Measurements from ENCODE around the gene PKP1.

The PKP1 gene

GRCh38 chr1:201241736-201242135, 41.6 kb upstream of the PKP1 start:
- Histone ChIP-seq H3K27me3 (ENCODE audit: control insufficient read depth in 3 of 3, insufficient read depth in 3 of 3, low read depth in 1 of 3, low read length in 3 of 3) (peaks cover 0 to 6% (median 0%) of the 10 kb centered on the region in 3 experiments), H3K36me3 (replicated peaks in 1 of 2; ENCODE audit: control insufficient read depth in 2 of 2, insufficient read depth in 2 of 2, low read length in 2 of 2) (no peaks in the 10 kb centered on the region), H3K14ac (ENCODE audit: low read length) (no peak overlapping the region), H3K4me3 (ENCODE audit: low read length in 2 of 2) (no peak overlapping the region), H3K4ac (ENCODE audit: low read length) (no peak overlapping the region), H3K18ac (ENCODE audit: low read length) (no peak overlapping the region), H3K27ac (replicated peaks; ENCODE audit: low read length) (no peak overlapping the region), H2BK12ac (ENCODE audit: low read length) (no peak overlapping the region), H3K9ac (ENCODE audit: low read depth, low read length, poor library complexity) (no peak overlapping the region), H2BK5ac (ENCODE audit: low read length) (no peak overlapping the region), H2AK5ac (ENCODE audit: low read depth, low read length) (no peak overlapping the region), H3K79me1 (ENCODE audit: low read depth, low read length) (no peaks in the 10 kb centered on the region), H3K9me3 (replicated peaks in 1 of 2; ENCODE audit: control insufficient read depth in 2 of 2, insufficient read depth in 1 of 2, low read depth in 1 of 2, low read length in 2 of 2) (no peaks in the 10 kb centered on the region), H3K23ac (ENCODE audit: low read depth, low read length, poor library complexity) (no peak overlapping the region), H2BK120ac (ENCODE audit: low read depth, low read length) (no peak overlapping the region), H3K4me1 (ENCODE audit: control insufficient read depth in 2 of 2, insufficient read depth in 1 of 2, low read depth in 1 of 2, low read length in 2 of 2) (no peaks in the 10 kb centered on the region), H4K8ac (ENCODE audit: low read depth, low read length) (no peak overlapping the region), H2AFZ (ENCODE audit: low read length) (no peak overlapping the region), H4K91ac (ENCODE audit: low read depth, low read length, poor library complexity) (no peak overlapping the region), H2BK15ac (ENCODE audit: low read length) (no peak overlapping the region), H3K4me2 (ENCODE audit: insufficient read depth, low read length, poor library complexity, severe bottlenecking) (no peak overlapping the region)
- WGBS, 2 donors (ENCODE audit: extremely low coverage in 2 of 2, insufficient read length in 2 of 2, insufficient replicate concordance in 1 of 2), result no CpG with 5 or more reads among the region's 2 CpGs
- no peak for DNase-seq (ENCODE audit: low spot score)

DNA sequence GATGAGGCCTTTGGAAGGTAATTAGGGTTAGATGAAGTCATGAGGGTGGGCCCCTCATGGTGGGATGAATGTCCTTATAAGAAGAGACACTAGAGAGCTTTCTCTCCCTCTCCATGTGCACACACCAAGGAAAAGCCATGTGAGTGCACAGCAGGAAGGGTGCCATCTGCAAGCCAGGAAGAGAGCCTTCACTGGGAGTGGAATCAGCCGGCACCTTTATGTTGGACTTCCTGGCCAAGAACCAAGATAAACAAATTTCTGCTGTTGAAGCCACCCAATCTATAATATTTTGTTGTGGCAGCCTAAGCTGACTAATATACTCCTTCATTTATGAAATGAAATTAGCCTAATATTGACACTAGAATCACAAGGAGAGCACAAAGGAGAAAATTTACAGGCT, 38.2 kb upstream of the PKP1 start:
- Histone ChIP-seq H3K4ac (ENCODE audit: low read length) (no peak overlapping the region), H2BK12ac (ENCODE audit: low read length) (no peak overlapping the region), H3K4me3 (ENCODE audit: low read length in 2 of 2) (no peak overlapping the region), H3K23ac (ENCODE audit: low read depth, low read length, poor library complexity) (no peak overlapping the region), H3K27me3 (ENCODE audit: control insufficient read depth in 3 of 3, insufficient read depth in 3 of 3, low read depth in 1 of 3, low read length in 3 of 3) (peaks cover 0 to 13% (median 0%) of the 10 kb centered on the region in 3 experiments), H2BK5ac (ENCODE audit: low read length) (no peak overlapping the region), H3K18ac (ENCODE audit: low read length) (no peak overlapping the region), H3K4me1 (ENCODE audit: control insufficient read depth in 2 of 2, insufficient read depth in 1 of 2, low read depth in 1 of 2, low read length in 2 of 2) (no peaks in the 10 kb centered on the region), H3K4me2 (ENCODE audit: insufficient read depth, low read length, poor library complexity, severe bottlenecking) (no peak overlapping the region), H2BK120ac (ENCODE audit: low read depth, low read length) (no peak overlapping the region), H3K36me3 (replicated peaks in 1 of 2; ENCODE audit: control insufficient read depth in 2 of 2, insufficient read depth in 2 of 2, low read length in 2 of 2) (no peaks in the 10 kb centered on the region), H3K9me3 (replicated peaks in 1 of 2; ENCODE audit: control insufficient read depth in 2 of 2, insufficient read depth in 1 of 2, low read depth in 1 of 2, low read length in 2 of 2) (no peaks in the 10 kb centered on the region), H3K79me1 (ENCODE audit: low read depth, low read length) (no peaks in the 10 kb centered on the region), H4K8ac (ENCODE audit: low read depth, low read length) (no peak overlapping the region), H2BK15ac (ENCODE audit: low read length) (no peak overlapping the region), H3K9ac (ENCODE audit: low read depth, low read length, poor library complexity) (no peak overlapping the region), H2AFZ (ENCODE audit: low read length) (no peak overlapping the region), H4K91ac (ENCODE audit: low read depth, low read length, poor library complexity) (no peak overlapping the region), H3K14ac (ENCODE audit: low read length) (no peak overlapping the region), H3K27ac (replicated peaks; ENCODE audit: low read length) (no peak overlapping the region), H2AK5ac (ENCODE audit: low read depth, low read length) (no peak overlapping the region)
- no CpG with 5 or more reads among the region's 1 CpG for WGBS, 2 donors (ENCODE audit: extremely low coverage in 2 of 2, insufficient read length in 2 of 2, insufficient replicate concordance in 1 of 2)
- DNase-seq (ENCODE audit: low spot score), result no peak

GRCh38 chr1:201248721-201249559, 34.4 kb upstream of the PKP1 start:
- H3K18ac ChIP-seq (ENCODE audit: low read length), result no peak overlapping the region
- no peak overlapping the region for H3K9ac ChIP-seq (ENCODE audit: low read depth, low read length, poor library complexity)
- H3K36me3 ChIP-seq (replicated peaks in 1 of 2; ENCODE audit: control insufficient read depth in 2 of 2, insufficient read depth in 2 of 2, low read length in 2 of 2), result no peaks in the 10 kb centered on the region
- no peak overlapping the region for H3K14ac ChIP-seq (ENCODE audit: low read length)
- no peak overlapping the region for H2AK5ac ChIP-seq (ENCODE audit: low read depth, low read length)
- H2BK120ac ChIP-seq (ENCODE audit: low read depth, low read length), result no peak overlapping the region
- H4K91ac ChIP-seq (ENCODE audit: low read depth, low read length, poor library complexity), result no peak overlapping the region
- no peak overlapping the region for H2BK5ac ChIP-seq (ENCODE audit: low read length)
- no CpG with 5 or more reads among the region's 14 CpGs for WGBS, 2 donors (ENCODE audit: extremely low coverage in 2 of 2, insufficient read length in 2 of 2, insufficient replicate concordance in 1 of 2)
- H4K8ac ChIP-seq (ENCODE audit: low read depth, low read length), result no peak overlapping the region
- no peaks in the 10 kb centered on the region for H3K9me3 ChIP-seq (replicated peaks in 1 of 2; ENCODE audit: control insufficient read depth in 2 of 2, insufficient read depth in 1 of 2, low read depth in 1 of 2, low read length in 2 of 2)
- no peak overlapping the region for H3K4me2 ChIP-seq (ENCODE audit: insufficient read depth, low read length, poor library complexity, severe bottlenecking)
- H3K4me3 ChIP-seq (ENCODE audit: low read length in 2 of 2), result no peak overlapping the region
- H2AFZ ChIP-seq (ENCODE audit: low read length), result no peak overlapping the region
- H2BK12ac ChIP-seq (ENCODE audit: low read length), result no peak overlapping the region
- H3K79me1 ChIP-seq (ENCODE audit: low read depth, low read length), result no peaks in the 10 kb centered on the region
- H2BK15ac ChIP-seq (ENCODE audit: low read length), result no peak overlapping the region
- no peak for DNase-seq (ENCODE audit: low spot score)
- H3K4ac ChIP-seq (ENCODE audit: low read length), result no peak overlapping the region
- H3K4me1 ChIP-seq (ENCODE audit: control insufficient read depth in 2 of 2, insufficient read depth in 1 of 2, low read depth in 1 of 2, low read length in 2 of 2), result no peaks in the 10 kb centered on the region
- peaks cover 0 to 34% (median 0%) of the 10 kb centered on the region in 3 experiments for H3K27me3 ChIP-seq (ENCODE audit: control insufficient read depth in 3 of 3, insufficient read depth in 3 of 3, low read depth in 1 of 3, low read length in 3 of 3)
- no peak overlapping the region for H3K27ac ChIP-seq (replicated peaks; ENCODE audit: low read length)
- H3K23ac ChIP-seq (ENCODE audit: low read depth, low read length, poor library complexity), result no peak overlapping the region

GRCh38 chr1:201250326-201251011, 32.8 kb upstream of the PKP1 start:
- no CpG with 5 or more reads among the region's 10 CpGs for WGBS, 2 donors (ENCODE audit: extremely low coverage in 2 of 2, insufficient read length in 2 of 2, insufficient replicate concordance in 1 of 2)
- Histone ChIP-seq H3K9me3 (replicated peaks in 1 of 2; ENCODE audit: control insufficient read depth in 2 of 2, insufficient read depth in 1 of 2, low read depth in 1 of 2, low read length in 2 of 2) (no peaks in the 10 kb centered on the region), H2BK15ac (ENCODE audit: low read length) (peak overlapping the region; percentile 67), H2BK5ac (ENCODE audit: low read length) (peak overlapping the region; percentile 78), H3K14ac (ENCODE audit: low read length) (peak overlapping the region; percentile 76), H2BK12ac (ENCODE audit: low read length) (peak overlapping the region; percentile 78), H3K4me2 (ENCODE audit: insufficient read depth, low read length, poor library complexity, severe bottlenecking) (no peak overlapping the region), H2AFZ (ENCODE audit: low read length) (no peak overlapping the region), H2AK5ac (ENCODE audit: low read depth, low read length) (no peak overlapping the region), H3K4me3 (ENCODE audit: low read length in 2 of 2) (no peak overlapping the region), H3K4me1 (ENCODE audit: control insufficient read depth in 2 of 2, insufficient read depth in 1 of 2, low read depth in 1 of 2, low read length in 2 of 2) (no peaks in the 10 kb centered on the region), H3K36me3 (replicated peaks in 1 of 2; ENCODE audit: control insufficient read depth in 2 of 2, insufficient read depth in 2 of 2, low read length in 2 of 2) (no peaks in the 10 kb centered on the region), H2BK120ac (ENCODE audit: low read depth, low read length) (no peak overlapping the region), H3K18ac (ENCODE audit: low read length) (peak overlapping the region; percentile 27), H3K4ac (ENCODE audit: low read length) (no peak overlapping the region), H3K23ac (ENCODE audit: low read depth, low read length, poor library complexity) (peak overlapping the region; percentile 6), H3K79me1 (ENCODE audit: low read depth, low read length) (no peaks in the 10 kb centered on the region), H3K27ac (replicated peaks; ENCODE audit: low read length) (no peak overlapping the region), H3K27me3 (ENCODE audit: control insufficient read depth in 3 of 3, insufficient read depth in 3 of 3, low read depth in 1 of 3, low read length in 3 of 3) (peaks cover 0 to 31% (median 0%) of the 10 kb centered on the region in 3 experiments), H4K8ac (ENCODE audit: low read depth, low read length) (no peak overlapping the region), H4K91ac (ENCODE audit: low read depth, low read length, poor library complexity) (no peak overlapping the region), H3K9ac (ENCODE audit: low read depth, low read length, poor library complexity) (no peak overlapping the region)
- no peak for DNase-seq (ENCODE audit: low spot score)
